Measurements from ENCODE around the gene REV1.

DNA sequence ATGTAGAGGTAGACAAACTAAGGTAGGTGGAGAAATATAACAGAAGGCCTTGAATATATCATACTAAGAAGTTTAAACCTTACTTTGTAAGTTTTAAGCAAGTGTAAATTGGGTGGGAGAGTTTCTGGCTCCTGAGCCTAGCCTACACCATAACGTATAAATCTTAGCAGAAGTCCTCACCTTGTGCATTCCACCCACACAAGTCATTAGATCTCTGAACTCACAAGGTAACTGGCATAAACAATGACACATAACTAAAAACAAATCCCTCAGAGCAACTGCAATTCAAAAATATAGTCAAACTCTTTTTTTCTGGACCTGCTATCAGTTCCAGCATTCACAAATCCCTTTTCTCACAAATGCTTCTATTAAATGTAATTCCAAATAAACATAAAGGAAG lies 9.4 kb downstream of the REV1 start:
- TF ChIP-seq SIN3A (IDR thresholded peaks at IDR 0.05; ENCODE audit: low read depth) (no peak), EZH2 (IDR thresholded peaks at IDR 0.05) (no peak), JUND (IDR thresholded peaks at IDR 0.05) (no peak), ZFX (IDR thresholded peaks at IDR 0.05) (no peak), RAD21 (IDR thresholded peaks at IDR 0.05; ENCODE audit: low read depth) (no peak), EZH2phosphoT487 (IDR thresholded peaks at IDR 0.05; ENCODE audit: borderline replicate concordance) (no peak)
- TF ChIP-seq, protein P1, sequence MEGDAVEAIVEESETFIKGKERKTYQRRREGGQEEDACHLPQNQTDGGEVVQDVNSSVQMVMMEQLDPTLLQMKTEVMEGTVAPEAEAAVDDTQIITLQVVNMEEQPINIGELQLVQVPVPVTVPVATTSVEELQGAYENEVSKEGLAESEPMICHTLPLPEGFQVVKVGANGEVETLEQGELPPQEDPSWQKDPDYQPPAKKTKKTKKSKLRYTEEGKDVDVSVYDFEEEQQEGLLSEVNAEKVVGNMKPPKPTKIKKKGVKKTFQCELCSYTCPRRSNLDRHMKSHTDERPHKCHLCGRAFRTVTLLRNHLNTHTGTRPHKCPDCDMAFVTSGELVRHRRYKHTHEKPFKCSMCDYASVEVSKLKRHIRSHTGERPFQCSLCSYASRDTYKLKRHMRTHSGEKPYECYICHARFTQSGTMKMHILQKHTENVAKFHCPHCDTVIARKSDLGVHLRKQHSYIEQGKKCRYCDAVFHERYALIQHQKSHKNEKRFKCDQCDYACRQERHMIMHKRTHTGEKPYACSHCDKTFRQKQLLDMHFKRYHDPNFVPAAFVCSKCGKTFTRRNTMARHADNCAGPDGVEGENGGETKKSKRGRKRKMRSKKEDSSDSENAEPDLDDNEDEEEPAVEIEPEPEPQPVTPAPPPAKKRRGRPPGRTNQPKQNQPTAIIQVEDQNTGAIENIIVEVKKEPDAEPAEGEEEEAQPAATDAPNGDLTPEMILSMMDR (IDR thresholded peaks at IDR 0.05 in 2 of 3, conservative IDR thresholded peaks at IDR 0.05 in 1 of 3; ENCODE audit: borderline replicate concordance in 1 of 3, insufficient read depth in 1 of 3, low read depth in 2 of 3, low read length in 2 of 3): no peak
- TF ChIP-seq, protein P2, sequence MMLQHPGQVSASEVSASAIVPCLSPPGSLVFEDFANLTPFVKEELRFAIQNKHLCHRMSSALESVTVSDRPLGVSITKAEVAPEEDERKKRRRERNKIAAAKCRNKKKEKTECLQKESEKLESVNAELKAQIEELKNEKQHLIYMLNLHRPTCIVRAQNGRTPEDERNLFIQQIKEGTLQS (IDR thresholded peaks at IDR 0.05): no peak
